Activated CD4-positive, alpha-beta T cell treated with anti-CD3 and anti-CD28 coated beads, Interleukin-2, amount 10 ng/mL, durations not matched to agents 24 days and 14 days (primary cell): ENCODE results near the gene THOC2. TPM values are rescaled to one million over a fixed set of nuclear protein-coding genes. Genes with fewer than 3 reads are reported as not detected.
"Not testable (repeated sequence)": the region's sequence is repeated elsewhere in the genome, so short reads cannot be mapped to it uniquely, and the experiment has no call there.

Experiments used
- DNase-seq: peaks from one replicate; pipeline ENCODE4 v3.0.0; 2022
- H3K27ac Mint-ChIP-seq: one replicate; pipeline ENCODE4 v1.8.0; 2022; ENCODE audit warnings: mild to moderate bottlenecking, mixed read lengths
- H3K27me3 Mint-ChIP-seq: one replicate; pipeline ENCODE4 v1.8.0; 2022; ENCODE audit warnings: mixed read lengths
- H3K36me3 Mint-ChIP-seq: one replicate; pipeline ENCODE4 v1.8.0; 2022; ENCODE audit warnings: low read depth, mild to moderate bottlenecking, mixed read lengths
- H3K4me1 Mint-ChIP-seq: one replicate; pipeline ENCODE4 v1.8.0; 2021; ENCODE audit warnings: mixed read lengths
- H3K4me3 Mint-ChIP-seq: one replicate; pipeline ENCODE4 v1.8.0; 2022; ENCODE audit warnings: mild to moderate bottlenecking, moderate library complexity, mixed read lengths
- H3K9me3 Mint-ChIP-seq: one replicate; pipeline ENCODE4 v1.8.0; 2021; ENCODE audit warnings: mixed read lengths
- intact Hi-C: fragments of 100-400 bp; cut with micrococcal nuclease; formaldehyde crosslinking; loops from one replicate; pipeline ENCODE4 v1.15.1; 2023
- total RNA-seq: library from RNA; stranded (reverse); gene quantifications from 2 replicates; pipeline ENCODE4 v1.2.3, GENCODE V29; 2022

Gene THOC2
- total RNA-seq, 1 donor from 2014 or later: 96.7 TPM

DNA sequence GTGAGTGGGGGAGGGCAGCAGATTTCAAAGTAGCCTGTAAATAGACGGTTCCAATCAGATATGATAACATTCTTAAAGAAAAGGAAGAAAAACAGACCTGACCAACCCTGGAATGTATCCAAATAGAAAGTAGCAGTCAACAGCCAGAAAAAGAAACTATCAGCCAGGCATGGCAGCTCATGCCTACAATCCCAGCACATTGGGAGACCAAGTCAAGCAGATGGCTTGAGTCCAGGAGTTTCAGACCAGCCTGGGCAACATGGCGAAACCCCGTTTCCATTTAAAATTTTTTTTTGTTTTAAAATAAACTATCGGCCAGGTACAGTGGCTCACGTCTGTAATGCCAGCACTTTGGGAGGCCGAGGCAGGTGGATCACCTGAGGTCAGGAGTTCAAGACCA lies 125.0 kb downstream of the THOC2 start:
- Mint-ChIP-seq H3K27me3 (no peaks in the 10 kb centered on the region), H3K36me3 (peaks cover 39% of the 10 kb centered on the region), H3K27ac (no peak overlapping the region), H3K4me3 (no peak overlapping the region), H3K4me1 (no peaks in the 10 kb centered on the region), H3K9me3 (no peaks in the 10 kb centered on the region)
- no peak for DNase-seq
- intact Hi-C loops: no loop called here

DNA sequence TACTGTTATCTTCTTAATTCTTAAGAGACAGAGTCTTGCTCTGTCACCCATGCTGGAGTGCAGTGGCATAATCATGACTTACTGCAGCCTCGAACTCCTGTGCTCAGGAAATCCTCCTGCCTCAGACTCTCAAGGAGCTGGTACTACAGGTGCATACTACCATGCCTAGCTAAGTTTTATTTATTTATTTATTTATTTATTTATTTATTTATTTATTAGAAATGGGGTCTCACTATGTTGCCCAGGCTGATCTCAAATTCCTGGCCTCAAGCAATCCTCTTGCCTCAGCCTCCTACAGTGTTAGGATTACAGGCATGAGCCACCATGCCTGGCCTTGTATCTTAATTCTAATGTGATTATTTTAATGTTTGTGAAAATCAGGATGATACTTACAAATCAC lies 125.6 kb downstream of the THOC2 start:
- Mint-ChIP-seq H3K4me3 (no peak overlapping the region), H3K27ac (no peak overlapping the region), H3K4me1 (no peaks in the 10 kb centered on the region), H3K9me3 (no peaks in the 10 kb centered on the region), H3K36me3 (peaks cover 42% of the 10 kb centered on the region), H3K27me3 (no peaks in the 10 kb centered on the region)
- intact Hi-C loops: no loop called here
- no peak for DNase-seq

GRCh38 chrX:123603491-123603890 lies 129.4 kb downstream of the THOC2 start:
- no peak for DNase-seq
- H3K27ac Mint-ChIP-seq: no peak overlapping the region
- intact Hi-C loops: no loop called here
- no peak overlapping the region for H3K4me3 Mint-ChIP-seq
- H3K27me3 Mint-ChIP-seq: no peaks in the 10 kb centered on the region
- peaks cover 35% of the 10 kb centered on the region for H3K36me3 Mint-ChIP-seq
- no peaks in the 10 kb centered on the region for H3K9me3 Mint-ChIP-seq
- no peaks in the 10 kb centered on the region for H3K4me1 Mint-ChIP-seq

GRCh38 chrX:123601437-123601836 lies 131.4 kb downstream of the THOC2 start:
- Mint-ChIP-seq H3K36me3 (peaks cover 26% of the 10 kb centered on the region), H3K9me3 (no peaks in the 10 kb centered on the region), H3K27me3 (no peaks in the 10 kb centered on the region)

DNA sequence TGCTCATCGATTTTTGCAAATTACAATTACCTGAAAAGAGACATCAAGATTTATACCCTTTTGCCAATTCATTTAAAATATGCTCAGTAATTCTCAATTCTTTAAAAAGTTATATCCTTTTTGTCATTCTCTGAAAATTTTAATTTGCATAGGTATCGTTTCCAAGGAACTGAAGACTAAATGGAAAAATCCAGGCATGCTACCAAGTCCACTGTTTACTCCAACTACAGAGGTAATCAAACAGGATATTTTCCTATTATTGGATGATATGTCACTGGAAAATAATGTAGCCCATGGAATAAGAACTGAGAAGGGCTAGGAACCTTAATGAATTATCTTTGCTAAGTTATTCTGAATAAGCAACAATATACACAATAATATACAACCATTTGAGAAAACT lies 132.7 kb downstream of the THOC2 start:
- H3K9me3 Mint-ChIP-seq: no peaks in the 10 kb centered on the region
- H3K4me1 Mint-ChIP-seq: no peaks in the 10 kb centered on the region
- H3K27ac Mint-ChIP-seq: no peak overlapping the region
- H3K36me3 Mint-ChIP-seq: peaks cover 23% of the 10 kb centered on the region
- no peak overlapping the region for H3K4me3 Mint-ChIP-seq
- no peak for DNase-seq
- H3K27me3 Mint-ChIP-seq: no peaks in the 10 kb centered on the region
- intact Hi-C loops: no loop called here

More at GRCh38 chrX:123601437-123601836, 131.4 kb downstream of the THOC2 start:
- intact Hi-C loops: no loop called here
- Mint-ChIP-seq H3K4me1 (no peaks in the 10 kb centered on the region), H3K4me3 (no peak overlapping the region), H3K27ac (no peak overlapping the region)
- no peak for DNase-seq

GRCh38 chrX:123590842-123591486 lies 141.9 kb downstream of the THOC2 start:
- Mint-ChIP-seq H3K36me3 (no peaks in the 10 kb centered on the region), H3K27me3 (no peaks in the 10 kb centered on the region), H3K27ac (no peak overlapping the region), H3K4me3 (peak overlapping the region; percentile 20), H3K4me1 (peaks cover 9% of the 10 kb centered on the region), H3K9me3 (no peaks in the 10 kb centered on the region)
- intact Hi-C loops: no loop called here
- no peak for DNase-seq

- Mint-ChIP-seq H3K27me3 (no peaks in the 10 kb centered on the region), H3K36me3 (no peaks in the 10 kb centered on the region), H3K9me3 (no peaks in the 10 kb centered on the region), H3K4me1 (peaks cover 9% of the 10 kb centered on the region), H3K4me3 (no peak overlapping the region), H3K27ac (no peak overlapping the region)
- intact Hi-C loops: no loop called here
- DNase-seq: no peak
Measured at GRCh38 chrX:123588723-123589122, 144.1 kb downstream of the THOC2 start.

DNA sequence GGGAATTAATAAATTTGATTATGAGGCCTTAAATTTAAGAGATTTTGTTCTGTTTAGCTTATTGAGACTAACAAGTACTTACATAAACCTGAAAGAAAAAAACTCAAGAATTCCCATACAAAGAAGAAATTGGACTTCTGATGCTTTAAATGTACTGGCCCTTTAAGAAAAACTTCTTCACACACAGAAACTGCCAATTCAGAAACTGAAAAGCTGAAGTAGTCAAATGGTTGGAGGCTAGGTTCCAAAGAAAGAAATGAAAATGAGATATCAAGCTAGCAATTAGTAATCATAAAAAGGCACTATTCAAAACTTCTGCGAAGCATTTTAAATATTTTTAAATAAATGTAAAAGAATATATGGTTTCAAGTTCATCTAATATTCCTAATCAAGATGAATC lies 151.3 kb downstream of the THOC2 start:
- H3K9me3 Mint-ChIP-seq: peaks cover 4% of the 10 kb centered on the region
- intact Hi-C loops: no loop called here
- H3K4me1 Mint-ChIP-seq: no peaks in the 10 kb centered on the region
- H3K27ac Mint-ChIP-seq: no peak overlapping the region
- H3K4me3 Mint-ChIP-seq: no peak overlapping the region
- DNase-seq: no peak
- no peaks in the 10 kb centered on the region for H3K36me3 Mint-ChIP-seq
- H3K27me3 Mint-ChIP-seq: no peaks in the 10 kb centered on the region

GRCh38 chrX:123580792-123581191 lies 152.1 kb downstream of the THOC2 start:
- Mint-ChIP-seq H3K9me3 (peaks cover 6% of the 10 kb centered on the region), H3K4me1 (no peaks in the 10 kb centered on the region), H3K27ac (no peak overlapping the region), H3K27me3 (no peaks in the 10 kb centered on the region), H3K36me3 (no peaks in the 10 kb centered on the region), H3K4me3 (no peak overlapping the region)
- DNase-seq: no peak
- intact Hi-C loops: no loop called here

DNA sequence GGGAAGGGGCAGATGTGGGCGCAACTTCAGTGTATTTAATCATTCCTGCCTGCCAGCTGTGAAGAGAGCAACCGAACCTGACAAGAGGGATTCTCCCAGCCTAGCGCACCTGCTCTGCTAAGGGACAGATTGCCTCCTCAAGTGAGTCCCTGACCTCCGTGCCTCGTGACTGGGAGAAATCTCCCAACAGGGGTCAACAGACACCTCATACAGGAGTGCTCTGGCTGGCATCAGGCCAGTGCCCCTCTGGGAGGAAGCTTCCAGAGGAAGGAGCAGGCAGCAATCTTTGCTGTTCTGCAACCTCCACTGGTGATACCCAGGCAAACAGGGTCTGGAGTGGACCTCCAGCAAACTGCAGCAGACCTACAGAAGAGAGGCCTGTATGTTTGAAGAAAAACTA lies 158.8 kb downstream of the THOC2 start:
- DNase-seq, H3K36me3 Mint-ChIP-seq, H3K27me3 Mint-ChIP-seq, intact Hi-C loops, H3K4me1 Mint-ChIP-seq, H3K4me3 Mint-ChIP-seq, H3K27ac Mint-ChIP-seq: not testable (repeated sequence)
- H3K9me3 Mint-ChIP-seq: peaks cover 14% of the 10 kb centered on the region

DNA sequence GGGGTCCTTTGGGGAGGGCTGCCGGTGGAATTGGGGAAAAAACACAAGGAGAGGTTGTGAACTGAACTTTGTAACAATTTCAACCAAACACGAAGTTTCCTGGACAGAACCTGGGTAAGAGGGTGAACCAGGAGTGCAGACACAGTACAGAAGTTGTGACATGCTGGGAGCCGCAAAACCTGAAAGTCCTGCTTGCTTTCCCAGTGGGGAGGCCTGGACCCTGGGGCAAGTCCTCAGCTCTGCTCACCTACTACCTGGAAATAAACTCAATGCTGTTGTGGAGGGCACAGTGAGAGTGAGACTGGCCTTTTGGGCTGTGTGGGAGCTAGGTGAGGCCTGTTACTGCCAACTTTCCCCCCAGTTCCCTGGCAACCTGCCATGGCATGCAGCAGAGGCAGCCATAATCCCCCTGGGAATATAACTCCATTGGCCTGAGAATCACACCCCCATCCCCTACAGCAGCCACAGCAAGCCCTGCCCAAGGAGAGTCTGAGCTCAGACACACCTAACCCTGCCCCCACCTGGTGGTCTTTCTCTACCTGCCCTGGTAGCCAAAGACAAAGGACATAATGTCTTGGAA lies 162.8 kb downstream of the THOC2 start:
- no peak overlapping the region for H3K27ac Mint-ChIP-seq
- H3K4me1 Mint-ChIP-seq: no peaks in the 10 kb centered on the region
- no peaks in the 10 kb centered on the region for H3K36me3 Mint-ChIP-seq
- peaks cover 3% of the 10 kb centered on the region for H3K27me3 Mint-ChIP-seq
- DNase-seq: no peak
- peaks cover 7% of the 10 kb centered on the region for H3K9me3 Mint-ChIP-seq
- H3K4me3 Mint-ChIP-seq: no peak overlapping the region
- intact Hi-C loops: no loop called here

DNA sequence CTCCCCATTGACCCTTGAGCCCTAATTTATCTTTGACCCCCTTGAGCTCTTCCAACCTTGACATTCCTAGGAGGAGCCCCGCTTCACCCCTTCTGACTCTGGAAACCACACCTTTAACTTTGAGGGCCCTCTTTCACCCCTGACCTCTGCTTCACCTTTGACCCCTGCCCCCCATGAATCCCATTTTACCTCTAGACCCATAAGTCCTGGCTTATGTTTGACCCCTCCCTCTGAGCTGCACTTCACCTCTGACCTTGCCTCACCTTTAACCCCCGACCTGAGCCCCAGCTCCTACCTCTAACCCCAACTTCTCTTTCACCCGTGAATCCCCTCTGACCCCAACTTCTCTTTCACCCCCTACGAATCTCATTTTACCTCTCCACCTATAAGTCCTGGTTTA lies 169.7 kb downstream of the THOC2 start:
- H3K4me1 Mint-ChIP-seq: no peaks in the 10 kb centered on the region
- H3K36me3 Mint-ChIP-seq: no peaks in the 10 kb centered on the region
- no peak for DNase-seq
- H3K27ac Mint-ChIP-seq: no peak overlapping the region
- intact Hi-C loops: no loop called here
- no peaks in the 10 kb centered on the region for H3K9me3 Mint-ChIP-seq
- no peaks in the 10 kb centered on the region for H3K27me3 Mint-ChIP-seq
- H3K4me3 Mint-ChIP-seq: no peak overlapping the region

- Mint-ChIP-seq H3K27me3 (no peaks in the 10 kb centered on the region), H3K4me3 (no peak overlapping the region), H3K9me3 (no peaks in the 10 kb centered on the region), H3K27ac (no peak overlapping the region), H3K36me3 (no peaks in the 10 kb centered on the region), H3K4me1 (no peaks in the 10 kb centered on the region)
- no peak for DNase-seq
- intact Hi-C loops: no loop called here
Measured at GRCh38 chrX:123562342-123563146, 170.3 kb downstream of the THOC2 start.

GRCh38 chrX:123561439-123562215 lies 171.2 kb downstream of the THOC2 start:
- Mint-ChIP-seq H3K4me3 (no peak overlapping the region), H3K27me3 (no peaks in the 10 kb centered on the region), H3K36me3 (no peaks in the 10 kb centered on the region), H3K27ac (no peak overlapping the region), H3K9me3 (no peaks in the 10 kb centered on the region), H3K4me1 (no peaks in the 10 kb centered on the region)
- DNase-seq: no peak
- intact Hi-C loops: no loop called here
